Measurements from ENCODE around the gene PSMD12. TPM values are rescaled to one million over a fixed set of nuclear protein-coding genes. Genes with fewer than 3 reads are reported as not detected.

The PSMD12 gene
- total RNA-seq, 1 experiment from 2014 or later, result 90.5 TPM

DNA sequence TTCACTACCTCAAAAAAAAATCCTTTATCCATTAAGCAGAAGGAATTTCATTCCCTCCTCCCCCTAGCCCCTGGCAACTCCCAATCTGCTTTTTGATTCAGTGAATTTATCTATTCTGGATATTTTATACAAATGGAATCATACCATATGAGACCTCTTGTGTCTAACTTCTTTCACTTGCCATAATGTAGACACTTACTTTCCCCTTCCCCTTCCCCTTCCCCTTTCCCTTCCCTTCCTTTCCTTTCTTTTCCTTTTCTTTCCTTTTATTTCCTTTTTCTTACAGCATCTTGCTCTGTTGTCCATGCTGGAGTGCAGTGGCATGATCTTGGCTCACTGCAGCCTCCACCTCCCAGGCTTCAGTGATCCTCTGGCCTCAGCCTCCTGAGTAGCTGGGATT lies 50.5 kb downstream of the PSMD12 start:
- no peak overlapping the region for H2AK5ac ChIP-seq (ENCODE audit: insufficient read length, low read length)
- no peaks in the 10 kb centered on the region for H3K27me3 Mint-ChIP-seq (ENCODE audit: low read depth)
- H2BK15ac ChIP-seq (ENCODE audit: low read depth, low read length), result no peak overlapping the region
- H4K5ac ChIP-seq (ENCODE audit: insufficient read length, low read depth, low read length), result no peak overlapping the region
- H3K4ac ChIP-seq (ENCODE audit: low read depth, low read length), result no peak overlapping the region
- H3K56ac ChIP-seq (ENCODE audit: insufficient read length, low read depth, low read length), result no peak overlapping the region
- H3K9ac ChIP-seq (ENCODE audit: extremely low read depth, insufficient read length, low read length), result no peak overlapping the region
- H2BK5ac ChIP-seq (ENCODE audit: insufficient read length, low read length), result no peak overlapping the region
- no peak overlapping the region for H2BK20ac ChIP-seq (ENCODE audit: low read depth, low read length, poor library complexity, severe bottlenecking)
- no peaks in the 10 kb centered on the region for H3K27me3 ChIP-seq (ENCODE audit: insufficient read depth, low read length)
- no peak overlapping the region for H3K4me3 Mint-ChIP-seq
- no peak for TF ChIP-seq CTCF (conservative IDR thresholded peaks at IDR 0.05)
- no peak overlapping the region for H3K18ac ChIP-seq (ENCODE audit: insufficient read length, low read depth, low read length)
- H3K4me2 ChIP-seq (ENCODE audit: insufficient read depth, insufficient read length, low read length), result no peak overlapping the region
- H3K4me1 Mint-ChIP-seq, result peaks cover 12% of the 10 kb centered on the region in 2 experiments
- no peak overlapping the region for H4K91ac ChIP-seq (ENCODE audit: insufficient read length, low read depth, low read length)
- H3K14ac ChIP-seq (ENCODE audit: insufficient read depth, low read length), result no peak overlapping the region
- H3K79me1 ChIP-seq (ENCODE audit: insufficient read depth, low read depth, low read length, poor library complexity, severe bottlenecking), result no peaks in the 10 kb centered on the region
- peaks cover 3% of the 10 kb centered on the region; the same call in 1 of the 2 replicates for H3K4me1 ChIP-seq (ENCODE audit: insufficient read depth, low read length)
- H4K20me1 ChIP-seq (ENCODE audit: control insufficient read depth, insufficient read depth, insufficient read length), result no peaks in the 10 kb centered on the region
- H3K23ac ChIP-seq (ENCODE audit: insufficient read length, low read depth, low read length), result no peak overlapping the region
- no peak overlapping the region for H2BK120ac ChIP-seq (ENCODE audit: low read depth, low read length, poor library complexity, severe bottlenecking)
- H4K8ac ChIP-seq (replicated peaks; ENCODE audit: insufficient read length, low read depth, low read length), result no peak overlapping the region
- no peak overlapping the region for H3K27ac ChIP-seq (ENCODE audit: insufficient read length, low read depth, low read length)
- H3K27ac Mint-ChIP-seq, result no peak overlapping the region; a peak in 1 of 7 replicates
- H3K9me3 ChIP-seq (ENCODE audit: control insufficient read depth, low read depth, low read length), result no peaks in the 10 kb centered on the region
- H2BK12ac ChIP-seq (ENCODE audit: insufficient read length, low read depth, low read length), result no peak overlapping the region
- H3K23me2 ChIP-seq (ENCODE audit: insufficient read length, low read depth, low read length, poor library complexity, severe bottlenecking), result no peaks in the 10 kb centered on the region
- no peaks in the 10 kb centered on the region for H3K9me3 Mint-ChIP-seq
- H3K36me3 Mint-ChIP-seq (ENCODE audit: insufficient read depth in 1 of 3, low read depth in 3 of 3), result peaks cover 0 to 4% (median 0%) of the 10 kb centered on the region in 3 experiments; a peak in 1 of 7 replicates
- no peak overlapping the region for H3T11ph ChIP-seq (ENCODE audit: low read length)
- no peak for DNase-seq
- no peak overlapping the region for H2AFZ ChIP-seq (ENCODE audit: low read length)
- H3K79me2 ChIP-seq (ENCODE audit: insufficient read depth, low read length), result no peaks in the 10 kb centered on the region

Data from H9 (cell line).